ENCODE measurements around the gene NHSL2.

DNA sequence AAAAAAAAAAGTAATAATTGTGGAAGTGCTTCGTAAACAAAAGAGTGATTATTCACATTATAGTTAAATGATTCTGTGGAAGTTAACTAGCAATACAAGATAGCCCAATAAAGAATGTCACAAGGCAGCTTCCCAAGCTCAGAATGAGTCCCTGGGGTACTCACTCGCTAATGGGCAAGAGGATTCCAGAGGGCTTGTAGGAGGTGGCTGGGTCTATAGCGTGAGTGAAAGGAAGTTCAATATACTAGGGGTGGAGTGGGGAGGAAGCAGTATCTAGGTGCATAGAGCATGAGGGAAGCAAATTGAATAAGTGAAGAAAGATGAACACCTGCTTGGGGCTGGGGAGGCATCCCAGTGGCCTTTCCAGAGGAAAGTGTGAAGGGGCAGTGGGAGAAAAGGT lies 178.6 kb downstream of the NHSL2 start:
- TF ChIP-seq CTCF (IDR thresholded peaks at IDR 0.05; ENCODE audit: insufficient read depth, low read depth, low read length): no peak
- no peak for TF ChIP-seq EZH2 (IDR thresholded peaks at IDR 0.05; ENCODE audit: insufficient read depth, low read length)
